Measurements from ENCODE around the gene CCS.
A peak's percentile ranks its signal among the peaks of the same experiment; 100 is the strongest.
"Not testable (repeated sequence)": the region's sequence is repeated elsewhere in the genome, so short reads cannot be mapped to it uniquely, and the experiment has no call there.

CCS gene

DNA sequence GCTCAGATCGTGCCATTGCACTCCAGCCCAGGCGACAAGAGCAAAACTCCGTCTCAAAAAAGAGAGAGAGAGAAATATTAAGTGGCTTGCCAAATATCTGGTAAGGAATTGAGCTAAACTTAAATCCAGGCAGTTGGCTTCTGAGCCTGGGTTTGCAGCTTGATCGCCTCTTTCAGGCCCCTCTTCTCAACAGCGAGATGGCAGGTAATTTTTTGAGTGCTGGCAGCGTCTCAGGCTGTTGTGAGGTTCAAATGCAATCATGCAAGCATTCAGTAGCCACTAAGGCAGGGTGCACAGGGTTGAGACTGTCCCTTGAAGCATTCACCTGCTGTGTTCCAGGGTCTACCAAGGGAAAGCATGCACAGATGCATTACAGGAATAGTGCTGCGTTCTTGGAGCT lies 23.9 kb upstream of the CCS start:
- H3K27ac ChIP-seq, result peak overlapping the region; percentile 75; the same call in 1 of the 2 replicates
- TF ChIP-seq, protein P1, sequence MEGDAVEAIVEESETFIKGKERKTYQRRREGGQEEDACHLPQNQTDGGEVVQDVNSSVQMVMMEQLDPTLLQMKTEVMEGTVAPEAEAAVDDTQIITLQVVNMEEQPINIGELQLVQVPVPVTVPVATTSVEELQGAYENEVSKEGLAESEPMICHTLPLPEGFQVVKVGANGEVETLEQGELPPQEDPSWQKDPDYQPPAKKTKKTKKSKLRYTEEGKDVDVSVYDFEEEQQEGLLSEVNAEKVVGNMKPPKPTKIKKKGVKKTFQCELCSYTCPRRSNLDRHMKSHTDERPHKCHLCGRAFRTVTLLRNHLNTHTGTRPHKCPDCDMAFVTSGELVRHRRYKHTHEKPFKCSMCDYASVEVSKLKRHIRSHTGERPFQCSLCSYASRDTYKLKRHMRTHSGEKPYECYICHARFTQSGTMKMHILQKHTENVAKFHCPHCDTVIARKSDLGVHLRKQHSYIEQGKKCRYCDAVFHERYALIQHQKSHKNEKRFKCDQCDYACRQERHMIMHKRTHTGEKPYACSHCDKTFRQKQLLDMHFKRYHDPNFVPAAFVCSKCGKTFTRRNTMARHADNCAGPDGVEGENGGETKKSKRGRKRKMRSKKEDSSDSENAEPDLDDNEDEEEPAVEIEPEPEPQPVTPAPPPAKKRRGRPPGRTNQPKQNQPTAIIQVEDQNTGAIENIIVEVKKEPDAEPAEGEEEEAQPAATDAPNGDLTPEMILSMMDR (conservative IDR thresholded peaks at IDR 0.05), result no peak

DNA sequence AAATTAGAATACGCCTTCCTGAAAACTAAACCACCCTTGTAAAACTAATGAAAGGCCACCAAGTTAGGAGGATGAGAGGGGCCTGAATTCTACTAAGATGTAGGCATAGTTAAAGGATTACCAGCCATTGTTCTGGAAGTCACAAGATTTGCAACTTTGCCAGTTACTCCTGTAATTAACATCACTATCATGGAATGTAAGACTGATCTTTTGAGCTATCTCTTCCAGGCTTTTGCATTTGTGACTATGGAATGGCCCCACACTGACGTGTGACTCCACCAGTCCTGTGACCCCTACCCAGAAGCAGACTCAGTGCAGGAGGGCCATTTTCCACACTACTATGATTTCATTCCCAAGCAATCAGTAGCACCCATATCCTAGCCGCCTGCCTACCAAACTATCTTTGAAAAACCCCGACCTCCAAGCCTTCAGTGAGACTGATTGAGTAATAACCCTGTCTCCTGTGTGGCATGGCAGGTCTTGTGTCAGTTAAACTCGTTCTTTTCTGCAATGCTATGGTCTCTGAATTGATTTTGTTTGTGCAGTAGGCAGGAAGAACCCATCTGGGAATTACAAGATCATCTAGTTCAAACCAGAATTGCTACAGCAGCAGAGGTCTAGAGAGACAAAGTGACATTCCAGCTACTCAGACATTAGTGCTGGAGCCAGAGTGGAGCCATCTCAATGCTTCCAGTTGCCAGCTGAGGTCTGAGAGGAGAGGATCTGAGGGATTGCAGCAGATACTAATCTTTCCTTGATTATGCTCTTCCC lies 22.7 kb upstream of the CCS start:
- no peak overlapping the region for H3K27ac ChIP-seq
- TF ChIP-seq, protein P1 (conservative IDR thresholded peaks at IDR 0.05), result no peak

DNA sequence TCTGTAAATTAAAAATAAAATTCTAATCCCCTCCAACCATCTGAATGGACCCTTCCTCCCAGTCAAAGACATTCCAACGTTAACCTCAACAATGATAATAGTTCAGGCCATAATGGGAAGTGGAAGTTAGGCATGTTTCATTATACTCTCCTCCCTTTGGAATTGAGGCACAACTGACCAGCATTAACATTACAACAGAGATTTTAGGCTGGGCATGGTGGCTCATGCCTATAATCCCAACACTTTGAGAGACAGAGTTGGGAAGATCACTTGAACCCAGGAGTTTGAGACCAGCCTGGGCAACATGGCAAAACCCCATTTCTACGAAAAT lies 22.2 kb upstream of the CCS start:
- TF ChIP-seq, protein P1 (conservative IDR thresholded peaks at IDR 0.05), result no peak

DNA sequence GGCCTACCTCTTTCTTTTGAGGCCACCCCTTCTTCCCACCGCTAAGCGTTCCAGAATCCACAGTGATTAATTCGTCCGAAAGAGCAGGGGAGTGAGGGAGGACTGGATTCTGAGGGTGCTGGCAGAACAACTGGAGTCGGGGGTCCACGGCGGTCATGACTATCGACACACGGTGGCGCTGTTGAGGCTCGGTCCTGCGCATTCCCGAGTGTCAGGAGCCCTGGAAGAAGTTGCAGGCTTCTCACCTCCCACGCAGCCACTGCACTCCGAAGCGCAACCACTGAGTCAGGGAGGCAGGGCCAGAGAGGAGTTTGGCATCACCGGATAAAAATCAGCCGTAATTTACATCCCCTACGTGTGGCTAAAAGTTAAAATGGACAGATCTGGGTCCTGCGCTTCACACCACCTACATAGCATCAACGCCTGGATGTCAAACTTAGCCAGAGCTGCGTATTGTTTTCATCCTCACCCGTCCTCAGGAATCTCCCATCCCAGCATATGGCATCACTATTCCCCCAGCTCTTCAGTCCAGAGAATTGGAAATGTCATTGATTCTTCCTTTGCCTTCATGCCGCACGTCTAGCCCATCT lies 13.9 kb upstream of the CCS start:
- no peak overlapping the region for H3K27ac ChIP-seq
- TF ChIP-seq, protein P1 (conservative IDR thresholded peaks at IDR 0.05), result peak; percentile 100

More for the DNA sequence above, 22.2 kb upstream of the CCS start:
- no peak overlapping the region for H3K27ac ChIP-seq

DNA sequence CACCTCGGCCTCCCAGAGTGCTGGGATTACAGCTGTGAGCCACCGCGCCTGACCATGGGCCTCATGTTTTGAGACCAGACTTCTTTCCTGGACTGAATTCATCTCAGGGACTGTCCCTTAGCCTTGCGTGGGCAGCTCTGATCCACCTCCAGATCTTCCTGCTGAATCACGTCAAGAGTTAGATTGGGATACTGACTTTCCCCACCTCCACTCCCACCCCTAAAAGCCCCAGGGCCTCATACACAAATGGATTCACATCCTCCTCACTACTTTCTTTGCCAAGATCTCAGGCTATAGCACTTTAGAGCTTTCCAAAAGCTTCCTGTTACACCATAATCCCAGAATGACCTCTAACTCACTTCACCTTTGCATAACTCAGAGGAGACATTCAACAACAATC lies 12.2 kb upstream of the CCS start:
- no peak overlapping the region for H3K27ac ChIP-seq
- TF ChIP-seq, protein P1 (conservative IDR thresholded peaks at IDR 0.05), result no peak

DNA sequence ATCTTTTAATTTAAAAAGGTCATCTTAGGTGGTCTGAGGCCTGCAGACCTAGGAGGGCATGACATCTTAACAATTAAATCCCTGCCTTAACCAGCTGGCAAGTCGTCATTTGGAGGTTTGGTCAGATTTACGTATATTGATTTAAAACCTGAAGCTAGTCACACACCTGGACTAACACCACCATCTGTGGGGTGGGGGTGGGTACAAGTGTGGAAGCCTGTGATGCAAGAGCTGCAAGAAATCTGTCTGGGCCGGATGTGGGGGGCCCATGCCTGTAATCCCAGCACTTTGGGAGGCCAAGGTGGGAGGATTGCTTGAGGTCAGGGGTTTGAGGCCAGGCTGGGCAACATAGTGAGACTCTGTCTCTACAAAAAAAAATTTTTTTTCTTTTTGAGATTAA lies 11.7 kb upstream of the CCS start:
- TF ChIP-seq, protein P1 (conservative IDR thresholded peaks at IDR 0.05), result no peak
- no peak overlapping the region for H3K27ac ChIP-seq

DNA sequence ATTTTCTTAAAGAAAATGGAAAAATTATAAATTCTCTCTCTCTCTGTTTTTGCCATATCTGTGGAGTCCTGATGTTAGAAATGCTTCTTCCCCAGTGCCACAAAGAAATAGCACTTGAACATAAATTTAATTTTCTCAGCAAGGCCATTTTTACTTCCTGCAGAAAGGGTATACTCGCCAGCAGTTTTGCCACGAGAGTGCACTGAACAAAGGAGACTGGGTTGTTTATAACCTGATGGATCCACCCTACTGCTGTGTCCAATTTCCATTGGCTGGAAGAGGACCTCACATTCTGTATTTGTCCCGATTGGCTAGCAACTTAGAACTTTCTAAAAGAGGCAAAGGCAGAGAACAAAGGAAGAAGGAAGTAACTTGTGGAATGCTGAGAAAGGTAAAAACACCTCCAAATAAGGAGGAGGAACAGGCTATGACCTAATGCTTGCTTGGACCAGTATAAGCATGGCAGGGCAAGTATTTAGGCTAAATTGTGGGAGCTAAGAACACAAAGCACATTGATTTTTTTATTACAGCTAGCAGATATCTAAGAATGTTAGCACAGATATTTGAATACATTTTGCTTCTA lies 10.3 kb upstream of the CCS start:
- not testable (repeated sequence) for H3K27ac ChIP-seq

DNA sequence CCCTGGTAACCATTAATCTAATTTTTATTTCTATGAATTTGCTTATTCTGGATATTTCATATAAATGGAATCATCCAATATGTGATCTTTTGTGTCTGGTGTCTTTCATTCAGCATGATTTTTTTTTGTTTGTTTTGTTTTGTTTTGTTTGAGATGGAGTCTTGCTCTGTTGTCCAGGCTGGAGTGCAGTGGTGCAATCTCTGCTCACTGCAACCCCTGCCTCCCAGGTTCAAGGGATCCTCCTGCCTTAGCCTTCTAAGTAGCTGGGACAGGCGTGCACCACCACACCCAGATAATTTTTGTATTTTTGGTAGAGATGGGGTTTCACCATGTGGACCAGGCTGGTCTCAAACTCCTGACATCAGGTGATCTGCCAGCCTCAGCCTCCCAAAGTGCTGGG lies 7.5 kb upstream of the CCS start:
- H3K27ac ChIP-seq, result not testable (repeated sequence)

All from VCaP (cell line).